HTR-8/SVneo (cell line): Measurements from ENCODE around the gene SHROOM2.

Experiments
- DNase-seq: peaks from one replicate; pipeline ENCODE4 v3.0.0; 2011; ENCODE audit warnings: low spot score, mixed read lengths; ENCODE audit not compliant: insufficient read length
- FAIRE-seq: peaks from 2 replicates; lab custom pipeline; 2011; peaks lifted over from hg19 to GRCh38; lab: Jason Lieb, UNC

SHROOM2 gene

GRCh38 chrX:9861711-9862110, 75.5 kb downstream of the SHROOM2 start:
- DNase-seq, result no peak
- no peak for FAIRE-seq

- DNase-seq, result no peak
- no peak for FAIRE-seq
Measured at GRCh38 chrX:9862525-9862924, 76.3 kb downstream of the SHROOM2 start.

GRCh38 chrX:9862953-9863352, 76.7 kb downstream of the SHROOM2 start:
- FAIRE-seq, result no peak

DNA sequence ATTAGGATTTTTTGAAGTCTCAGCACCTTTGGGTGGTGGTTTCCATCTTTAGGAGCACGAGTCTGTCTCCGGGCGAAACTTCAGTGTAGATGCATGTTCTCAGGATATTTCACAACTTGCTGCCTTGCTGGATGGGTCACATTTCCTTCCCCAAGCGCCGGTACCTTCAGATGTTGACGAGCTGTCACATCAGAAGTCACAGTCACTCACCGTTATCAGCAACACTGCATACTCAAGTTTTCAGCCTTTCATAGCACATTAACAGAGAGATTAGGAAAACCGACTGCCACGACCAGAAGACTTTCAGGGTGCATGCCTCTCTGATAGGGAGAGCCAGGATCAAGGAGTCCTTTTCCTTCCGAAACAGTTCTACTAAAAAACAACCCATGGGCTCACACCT, 77.8 kb downstream of the SHROOM2 start:
- FAIRE-seq (no peak), DNase-seq (no peak)

More at GRCh38 chrX:9862953-9863352, 76.7 kb downstream of the SHROOM2 start:
- DNase-seq, result no peak

- DNase-seq (peak; percentile 9), FAIRE-seq (no peak)
Measured at GRCh38 chrX:9865804-9866472, 79.7 kb downstream of the SHROOM2 start.

DNA sequence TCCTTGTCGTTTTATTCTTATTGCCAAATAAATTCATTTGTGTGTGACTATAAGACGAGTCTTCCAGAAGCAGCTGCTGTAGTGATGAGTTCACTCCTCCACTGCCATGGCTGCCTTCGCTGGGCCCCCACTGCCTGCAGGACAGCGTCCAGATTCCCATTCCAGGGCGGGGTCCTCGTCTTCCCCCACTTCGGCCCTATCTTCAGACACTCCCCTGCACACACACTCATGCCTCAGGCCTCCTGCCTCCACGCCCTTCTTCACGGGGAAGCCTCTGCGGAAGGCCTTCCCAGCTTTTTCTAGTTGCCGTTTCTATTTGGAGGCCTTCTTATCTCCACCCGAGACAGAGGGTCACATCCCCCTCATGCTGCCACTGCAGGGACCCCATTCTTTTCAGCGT, 80.4 kb downstream of the SHROOM2 start:
- FAIRE-seq, result no peak
- no peak for DNase-seq

DNA sequence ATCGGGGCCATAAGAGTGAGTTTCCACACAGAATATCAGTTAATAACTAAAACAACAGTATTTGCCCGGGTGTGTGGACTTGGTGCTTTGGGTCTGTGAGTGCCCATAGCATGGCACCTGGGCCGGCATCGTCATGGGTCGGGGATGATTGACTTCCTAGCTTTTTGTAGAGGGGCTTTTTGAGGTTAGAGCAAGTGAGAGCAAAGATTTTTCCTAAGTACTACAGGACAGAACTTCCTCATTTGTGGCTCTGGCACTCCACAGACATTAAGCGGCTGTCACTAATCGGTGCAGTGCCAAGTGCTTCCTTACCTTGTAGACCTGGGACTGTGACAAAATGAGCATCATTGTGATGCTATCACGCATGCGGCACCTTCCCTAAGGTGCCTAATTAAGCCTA, 81.0 kb downstream of the SHROOM2 start:
- DNase-seq, result no peak
- FAIRE-seq, result no peak

- FAIRE-seq (no peak), DNase-seq (no peak)
Measured at GRCh38 chrX:9867753-9868152, 81.5 kb downstream of the SHROOM2 start.

- FAIRE-seq (no peak), DNase-seq (no peak)
Measured at GRCh38 chrX:9871701-9872268, 85.6 kb downstream of the SHROOM2 start.

GRCh38 chrX:9873360-9873759, 87.1 kb downstream of the SHROOM2 start:
- FAIRE-seq (no peak), DNase-seq (no peak)

- DNase-seq (peak; percentile 12), FAIRE-seq (no peak)
Measured at GRCh38 chrX:9873952-9874351, 87.7 kb downstream of the SHROOM2 start.

DNA sequence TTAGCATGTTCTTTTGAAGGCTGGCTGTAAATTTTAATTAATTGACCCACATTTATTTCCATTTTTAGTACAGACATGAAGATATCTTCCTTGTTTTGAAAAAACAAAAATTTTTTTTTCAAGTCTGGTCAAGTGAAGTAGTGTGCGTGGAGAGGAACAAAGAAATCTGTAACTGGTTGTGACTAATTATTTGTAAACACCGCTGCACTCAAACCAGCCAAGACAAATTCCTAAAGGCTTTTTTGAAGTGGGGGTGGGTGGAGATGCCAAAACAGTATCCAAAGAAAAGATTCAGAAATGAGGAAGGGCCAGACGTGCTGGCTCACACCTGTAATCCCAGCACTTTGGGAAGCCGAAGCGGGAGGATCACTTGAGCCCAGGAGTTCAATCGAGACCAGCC, 88.3 kb downstream of the SHROOM2 start:
- FAIRE-seq, result no peak

DNA sequence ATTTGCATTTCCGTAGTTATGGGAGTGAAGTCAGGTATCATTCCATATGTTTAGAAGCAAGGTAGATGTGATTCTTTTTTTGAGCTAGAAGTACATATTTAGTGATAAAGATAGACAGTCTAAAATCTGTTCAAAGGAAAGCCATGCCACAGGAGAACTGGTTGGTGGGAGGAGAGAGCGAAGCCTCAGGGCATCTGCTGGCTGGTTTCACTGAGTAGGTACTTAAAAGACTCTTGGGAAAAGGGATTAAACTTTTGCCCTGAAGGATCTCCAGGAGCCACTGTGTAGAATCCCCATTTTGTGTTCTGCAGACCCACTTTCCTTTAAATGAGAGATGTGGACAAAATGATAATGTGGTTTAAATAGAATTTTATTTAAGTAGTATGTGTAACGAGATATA, 89.6 kb downstream of the SHROOM2 start:
- no peak for FAIRE-seq
- no peak for DNase-seq

More for the DNA sequence above, 88.3 kb downstream of the SHROOM2 start:
- DNase-seq, result no peak

GRCh38 chrX:9876201-9876600, 90.0 kb downstream of the SHROOM2 start:
- FAIRE-seq (no peak), DNase-seq (no peak)

GRCh38 chrX:9878146-9878820, 92.1 kb downstream of the SHROOM2 start:
- no peak for FAIRE-seq

DNA sequence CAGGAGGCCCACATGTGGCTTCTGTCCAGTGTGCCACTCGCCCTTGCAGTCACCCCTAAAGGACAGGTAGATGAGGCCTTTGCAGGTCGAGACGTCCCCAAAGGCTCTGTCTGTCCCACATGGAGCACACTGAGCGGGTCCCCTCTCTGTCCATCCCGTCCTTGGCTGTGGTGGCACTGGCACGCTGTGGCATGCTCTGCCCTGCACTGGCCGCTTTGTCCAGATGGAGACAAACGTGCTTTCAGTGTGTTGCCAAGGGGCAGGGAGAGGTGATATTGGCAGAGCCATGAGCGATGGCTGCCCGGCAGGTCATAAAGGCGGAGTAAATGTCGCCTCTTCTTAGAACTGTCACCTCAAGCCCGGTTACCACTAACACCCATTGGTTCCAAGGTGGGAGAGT, 94.0 kb downstream of the SHROOM2 start:
- FAIRE-seq (no peak), DNase-seq (no peak)

More at GRCh38 chrX:9878146-9878820, 92.1 kb downstream of the SHROOM2 start:
- no peak for DNase-seq

- no peak for FAIRE-seq
- DNase-seq, result no peak
Measured at GRCh38 chrX:9880870-9881269, 94.6 kb downstream of the SHROOM2 start.

DNA sequence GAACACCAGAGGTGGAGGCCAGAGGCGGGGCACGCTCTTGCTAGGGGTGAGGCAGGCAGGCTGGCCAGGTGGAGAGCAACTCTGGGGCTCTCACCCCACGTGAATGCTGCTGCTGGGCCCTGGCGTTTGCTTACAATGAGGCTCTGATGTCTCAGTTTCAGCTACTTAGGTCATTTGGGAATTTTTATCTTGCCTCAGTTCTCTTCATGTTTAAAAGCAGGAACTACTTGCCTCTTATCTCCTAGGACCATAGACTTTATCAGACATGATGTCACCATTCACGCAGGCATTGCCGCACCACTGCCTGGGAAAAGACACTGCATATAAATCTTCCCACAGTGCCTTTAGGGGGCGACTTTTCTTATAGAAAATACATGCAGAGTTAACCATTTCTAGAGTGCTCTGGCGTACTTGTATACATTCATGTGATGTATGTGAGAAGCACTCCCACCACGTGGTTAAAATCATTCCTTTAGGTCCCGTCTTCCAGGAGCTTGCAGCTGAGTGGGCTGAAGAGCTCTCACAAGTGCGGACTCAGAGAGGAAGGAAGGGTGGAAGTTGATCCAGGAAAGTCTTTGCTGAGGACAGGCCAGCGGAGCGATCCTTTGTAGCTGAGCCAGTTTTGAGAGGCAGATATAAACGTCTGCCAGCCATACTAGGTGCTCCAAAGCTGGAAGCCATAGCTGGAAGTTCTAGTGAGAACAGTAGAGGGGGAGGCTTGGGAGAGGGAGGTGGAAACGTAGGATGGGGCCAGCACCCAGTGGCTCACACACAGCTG, 96.6 kb downstream of the SHROOM2 start:
- FAIRE-seq, result no peak
- DNase-seq, result no peak

DNA sequence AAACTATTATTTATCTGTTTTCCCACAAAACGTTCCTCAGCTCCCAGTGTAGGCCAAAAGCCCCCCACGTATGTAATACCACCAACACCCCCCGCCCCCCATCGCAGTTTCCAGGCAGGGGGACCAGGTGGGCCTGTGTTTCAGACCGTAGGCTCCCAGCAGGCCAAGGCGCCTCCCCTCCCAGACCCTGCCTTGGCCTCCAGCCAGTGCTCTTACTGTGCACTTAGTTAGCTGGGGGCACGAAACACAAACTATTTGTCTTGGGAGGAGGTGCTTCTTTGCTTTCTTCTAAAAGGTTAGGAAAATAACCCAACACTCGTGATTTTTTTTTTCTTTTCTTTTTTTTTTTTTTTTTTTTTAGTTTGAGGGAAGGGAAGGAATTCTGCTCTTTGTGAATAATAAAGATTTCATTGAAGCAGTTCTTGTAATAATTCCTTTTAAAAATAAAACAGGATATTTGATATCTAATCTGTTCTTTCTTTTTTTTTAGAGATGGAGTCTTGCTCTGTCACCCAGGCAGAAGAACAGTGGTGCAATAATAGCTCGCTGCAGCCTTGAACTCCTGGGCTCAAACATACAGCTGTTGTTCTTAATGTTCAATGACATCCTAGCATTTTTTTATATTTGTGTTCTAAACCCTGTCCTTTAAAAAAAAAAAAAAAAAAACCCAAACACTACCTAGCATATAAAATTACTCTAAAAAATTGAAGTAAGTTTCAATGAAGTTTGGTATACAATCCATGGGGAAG, 98.0 kb downstream of the SHROOM2 start:
- FAIRE-seq (no peak), DNase-seq (no peak)

- peak; percentile 38 for DNase-seq
- no peak for FAIRE-seq
Measured at GRCh38 chrX:9885150-9885549, 98.9 kb downstream of the SHROOM2 start.
